Astrocyte (in vitro differentiated cells and primary cell): ENCODE data around the gene PRRG4. TPM values are rescaled to one million over a fixed set of nuclear protein-coding genes. Genes with fewer than 3 reads are reported as not detected.

Source experiments
- DNase-seq: peaks from one replicate; pipeline ENCODE4 v3.0.0-alpha.2; 2010; ENCODE audit warnings: low read depth
- FAIRE-seq: peaks from 2 replicates; lab custom pipeline; 2011; peaks lifted over from hg19 to GRCh38; lab: Jason Lieb, UNC
- H2AFZ ChIP-seq: 2 replicates; pipeline ENCODE4 v1.6.0; 2012; ENCODE audit warnings: low read depth, low read length, inconsistent platforms
- H3K27ac ChIP-seq: 2 replicates; pipeline ENCODE4 v1.5.1; 2011; ENCODE audit warnings: low read depth, low read length, inconsistent platforms
- H3K27me3 ChIP-seq: 2 replicates; pipeline ENCODE4 v1.6.0; 2011; ENCODE audit warnings: low read length, inconsistent platforms; ENCODE audit not compliant: insufficient read depth
- H3K36me3 ChIP-seq: 2 replicates; pipeline ENCODE4 v1.5.1; 2011; ENCODE audit warnings: low read length, inconsistent platforms; ENCODE audit not compliant: insufficient read depth
- H3K4me1 ChIP-seq: 2 replicates; pipeline ENCODE4 v1.5.1; 2011; ENCODE audit warnings: low read length, inconsistent platforms; ENCODE audit not compliant: insufficient read depth
- H3K4me2 ChIP-seq: 2 replicates; pipeline ENCODE4 v1.6.0; 2012; ENCODE audit warnings: low read length, inconsistent platforms
- H3K4me3 ChIP-seq: 2 replicates; pipeline ENCODE4 v1.5.1; 2011; ENCODE audit warnings: low read depth, mild to moderate bottlenecking, low read length, inconsistent platforms; ENCODE audit not compliant: insufficient read depth
- H3K79me2 ChIP-seq: 2 replicates; pipeline ENCODE4 v1.6.0; 2012; ENCODE audit warnings: mild to moderate bottlenecking, low read length, inconsistent platforms; ENCODE audit not compliant: insufficient read depth
- H3K9ac ChIP-seq: 2 replicates; pipeline ENCODE4 v1.6.0; 2012; ENCODE audit warnings: mild to moderate bottlenecking, low read length, inconsistent platforms
- H3K9me3 ChIP-seq: 2 replicates; pipeline ENCODE4 v1.5.1; 2012; ENCODE audit warnings: low read depth, mild to moderate bottlenecking, low read length, inconsistent platforms; ENCODE audit not compliant: insufficient read depth
- H4K20me1 ChIP-seq: 2 replicates; pipeline ENCODE4 v1.6.0; 2012; ENCODE audit warnings: low read length, inconsistent platforms; ENCODE audit not compliant: insufficient read depth
- H3K27ac Mint-ChIP-seq: one replicate; pipeline ENCODE4 v1.8.0; 2021; ENCODE audit warnings: mild to moderate bottlenecking, mixed read lengths; ENCODE audit not compliant: unreplicated experiment
- H3K27me3 Mint-ChIP-seq: one replicate; pipeline ENCODE4 v1.8.0; 2021; ENCODE audit warnings: low read depth, mixed read lengths; ENCODE audit not compliant: unreplicated experiment
- H3K36me3 Mint-ChIP-seq: one replicate; pipeline ENCODE4 v1.8.0; 2021; ENCODE audit warnings: low read depth, mixed read lengths; ENCODE audit not compliant: unreplicated experiment
- H3K4me1 Mint-ChIP-seq: one replicate; pipeline ENCODE4 v1.8.0; 2021; ENCODE audit warnings: low read depth, mixed read lengths; ENCODE audit not compliant: unreplicated experiment
- H3K4me3 Mint-ChIP-seq: one replicate; pipeline ENCODE4 v1.8.0; 2021; ENCODE audit warnings: mild to moderate bottlenecking, moderate library complexity, mixed read lengths; ENCODE audit not compliant: unreplicated experiment
- H3K9me3 Mint-ChIP-seq: one replicate; pipeline ENCODE4 v1.8.0; 2021; ENCODE audit warnings: mild to moderate bottlenecking, mixed read lengths; ENCODE audit not compliant: unreplicated experiment
- EZH2 ChIP-seq: IDR thresholded peaks from 2 replicates; pipeline ENCODE4 v1.6.1; 2012; ENCODE audit warnings: mild to moderate bottlenecking, low read length, inconsistent platforms; ENCODE audit not compliant: insufficient read depth
- total RNA-seq: library from RNA; stranded (reverse); gene quantifications from 2 replicates; pipeline ENCODE4 v1.2.1, GENCODE V29; 2021
- TF ChIP-seq, protein P1 (sequence below): IDR thresholded peaks from 2 replicates; pipeline ENCODE4 v1.5.1; 2011; ENCODE audit warnings: low read depth, mild to moderate bottlenecking, inconsistent platforms, low read length, moderate library complexity; ENCODE audit not compliant: insufficient read depth

PRRG4 gene
- total RNA-seq, 1 donor from 2014 or later: 0.45 TPM

DNA sequence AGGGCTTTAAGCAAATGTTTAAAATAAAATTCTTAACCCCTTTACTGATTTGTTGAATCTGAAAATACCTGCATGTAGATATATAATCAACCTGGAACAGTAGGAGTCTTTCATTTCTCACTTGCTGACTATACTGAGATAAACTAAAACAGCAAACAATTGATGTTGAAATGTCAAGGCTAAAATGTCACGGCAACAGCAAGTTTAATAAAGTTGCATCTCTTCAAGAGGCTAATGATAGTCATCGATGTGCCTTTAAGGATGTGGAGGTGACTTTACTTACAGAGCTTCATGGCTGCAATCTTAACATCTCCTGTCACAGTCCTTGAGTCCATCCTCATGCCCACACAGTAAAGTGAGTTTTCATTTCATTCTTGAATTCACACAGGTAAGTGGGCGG lies 3.6 kb upstream of the PRRG4 start:
- no peaks in the 10 kb centered on the region for H3K36me3 Mint-ChIP-seq
- Histone ChIP-seq H3K79me2 (no peaks in the 10 kb centered on the region), H3K27ac (no peak overlapping the region), H3K4me1 (peaks cover 4% of the 10 kb centered on the region), H3K9me3 (no peaks in the 10 kb centered on the region), H3K36me3 (no peaks in the 10 kb centered on the region), H3K4me3 (no peak overlapping the region), H4K20me1 (no peaks in the 10 kb centered on the region), H3K9ac (no peak overlapping the region), H3K27me3 (peaks cover 11% of the 10 kb centered on the region), H3K4me2 (no peak overlapping the region), H2AFZ (no peak overlapping the region)
- H3K27me3 Mint-ChIP-seq: peaks cover 12% of the 10 kb centered on the region
- no peaks in the 10 kb centered on the region for H3K9me3 Mint-ChIP-seq
- no peak overlapping the region for H3K27ac Mint-ChIP-seq
- no peak overlapping the region for H3K4me3 Mint-ChIP-seq
- DNase-seq (no peak), FAIRE-seq (no peak)
- TF ChIP-seq EZH2: no peak
- TF ChIP-seq, protein P1, sequence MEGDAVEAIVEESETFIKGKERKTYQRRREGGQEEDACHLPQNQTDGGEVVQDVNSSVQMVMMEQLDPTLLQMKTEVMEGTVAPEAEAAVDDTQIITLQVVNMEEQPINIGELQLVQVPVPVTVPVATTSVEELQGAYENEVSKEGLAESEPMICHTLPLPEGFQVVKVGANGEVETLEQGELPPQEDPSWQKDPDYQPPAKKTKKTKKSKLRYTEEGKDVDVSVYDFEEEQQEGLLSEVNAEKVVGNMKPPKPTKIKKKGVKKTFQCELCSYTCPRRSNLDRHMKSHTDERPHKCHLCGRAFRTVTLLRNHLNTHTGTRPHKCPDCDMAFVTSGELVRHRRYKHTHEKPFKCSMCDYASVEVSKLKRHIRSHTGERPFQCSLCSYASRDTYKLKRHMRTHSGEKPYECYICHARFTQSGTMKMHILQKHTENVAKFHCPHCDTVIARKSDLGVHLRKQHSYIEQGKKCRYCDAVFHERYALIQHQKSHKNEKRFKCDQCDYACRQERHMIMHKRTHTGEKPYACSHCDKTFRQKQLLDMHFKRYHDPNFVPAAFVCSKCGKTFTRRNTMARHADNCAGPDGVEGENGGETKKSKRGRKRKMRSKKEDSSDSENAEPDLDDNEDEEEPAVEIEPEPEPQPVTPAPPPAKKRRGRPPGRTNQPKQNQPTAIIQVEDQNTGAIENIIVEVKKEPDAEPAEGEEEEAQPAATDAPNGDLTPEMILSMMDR: no peak
- no peaks in the 10 kb centered on the region for H3K4me1 Mint-ChIP-seq

DNA sequence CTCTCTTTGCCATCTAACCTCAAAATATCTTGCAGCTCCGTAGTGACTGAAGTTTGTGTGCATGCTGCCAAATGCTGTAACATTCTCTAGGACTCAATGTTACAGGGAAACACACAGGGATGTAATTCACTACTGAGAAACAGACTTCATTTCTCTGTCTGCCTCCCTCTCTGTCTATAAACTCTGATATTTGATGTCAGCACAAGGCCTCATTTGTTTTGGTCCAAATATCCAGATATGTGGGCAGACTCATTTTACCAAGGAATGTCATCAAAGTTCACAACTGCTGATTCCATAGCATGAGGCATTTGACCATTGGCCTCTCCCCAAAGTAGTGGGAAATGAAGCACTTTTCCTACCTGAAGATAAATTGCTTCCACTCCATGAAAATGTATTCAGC lies 2.5 kb upstream of the PRRG4 start:
- Mint-ChIP-seq H3K9me3 (no peaks in the 10 kb centered on the region), H3K27ac (no peak overlapping the region), H3K36me3 (no peaks in the 10 kb centered on the region), H3K4me1 (no peaks in the 10 kb centered on the region), H3K4me3 (no peak overlapping the region), H3K27me3 (peaks cover 16% of the 10 kb centered on the region)
- peaks cover 4% of the 10 kb centered on the region for H3K4me1 ChIP-seq
- no peaks in the 10 kb centered on the region for H3K36me3 ChIP-seq
- H3K79me2 ChIP-seq: no peaks in the 10 kb centered on the region
- H3K27me3 ChIP-seq: peaks cover 16% of the 10 kb centered on the region
- no peak overlapping the region for H3K4me3 ChIP-seq
- TF ChIP-seq, protein P1: no peak
- no peak for TF ChIP-seq EZH2
- H3K4me2 ChIP-seq: no peak overlapping the region
- no peak for DNase-seq
- H3K27ac ChIP-seq: no peak overlapping the region
- no peaks in the 10 kb centered on the region for H3K9me3 ChIP-seq
- H4K20me1 ChIP-seq: no peaks in the 10 kb centered on the region
- no peak overlapping the region for H2AFZ ChIP-seq
- FAIRE-seq: no peak
- H3K9ac ChIP-seq: no peak overlapping the region

DNA sequence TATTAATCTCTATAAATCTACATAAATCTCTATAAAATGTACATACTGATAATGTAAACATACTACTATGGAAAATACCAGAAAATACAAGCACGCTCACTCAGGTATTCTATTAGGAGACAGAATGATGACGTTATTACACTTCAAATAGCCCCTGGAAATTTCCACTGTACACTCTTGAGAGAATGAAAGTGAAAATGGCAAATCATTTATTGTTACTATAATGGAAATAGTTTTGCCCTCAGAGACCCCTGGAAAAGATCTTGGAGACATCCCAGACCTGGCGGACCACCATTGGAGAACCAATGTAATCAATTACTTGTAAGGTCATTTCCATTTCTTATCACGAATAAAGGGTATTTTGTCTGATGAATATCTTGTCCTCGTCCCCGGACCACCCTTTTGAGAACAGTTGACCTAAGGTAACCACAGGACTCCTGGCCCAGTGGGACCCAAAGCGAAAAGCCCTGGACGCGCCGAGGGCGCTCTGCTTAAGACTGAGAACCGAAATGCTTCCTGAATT lies 509 bp upstream of the PRRG4 start:
- H3K4me1 ChIP-seq: peaks cover 4% of the 10 kb centered on the region
- no peaks in the 10 kb centered on the region for H3K36me3 ChIP-seq
- Mint-ChIP-seq H3K4me3 (peak overlapping the region; percentile 87), H3K9me3 (no peaks in the 10 kb centered on the region), H3K27me3 (peaks cover 16% of the 10 kb centered on the region), H3K27ac (no peak overlapping the region), H3K36me3 (no peaks in the 10 kb centered on the region), H3K4me1 (no peaks in the 10 kb centered on the region)
- H3K9ac ChIP-seq: peak overlapping the region; percentile 32
- peaks cover 16% of the 10 kb centered on the region for H3K27me3 ChIP-seq
- peak overlapping the region; percentile 77 for H2AFZ ChIP-seq
- H3K9me3 ChIP-seq: no peaks in the 10 kb centered on the region
- TF ChIP-seq, protein P1: no peak
- TF ChIP-seq EZH2: no peak
- H3K4me2 ChIP-seq: peak overlapping the region; percentile 83
- H3K27ac ChIP-seq: no peak overlapping the region
- H3K4me3 ChIP-seq: peak overlapping the region; percentile 51
- DNase-seq: no peak
- H3K79me2 ChIP-seq: no peaks in the 10 kb centered on the region
- no peaks in the 10 kb centered on the region for H4K20me1 ChIP-seq
- no peak for FAIRE-seq
